Esophagus muscularis mucosa (tissue), 4 donors: ENCODE measurements around the gene RNF133. TPM values are rescaled to one million over a fixed set of nuclear protein-coding genes. Genes with fewer than 3 reads are reported as not detected.

Source experiments
- DNase-seq: peaks from one replicate; pipeline ENCODE4 v3.0.0-alpha.2; 2017; ENCODE audit errors: extremely low spot score
- H3K27ac ChIP-seq, 4 donors: fragments of 200-600 bp; sonication (generic); replicated peaks in 1 of 4; 1 replicate in 3 of 4; 2 replicates in 1 of 4; pipeline ENCODE4 v1.5.1; 2016 to 2019; ENCODE audit warnings: mild to moderate bottlenecking in 1 of 4
- H3K27me3 ChIP-seq, 4 donors: fragments of 200-600 bp; sonication (generic); one replicate each; pipeline versions ENCODE4 v1.5.1 to v1.6.0; 2016 to 2019
- H3K36me3 ChIP-seq, 4 donors: fragments of 200-600 bp; sonication (generic); one replicate each; pipeline ENCODE4 v1.5.1; 2016 to 2019
- H3K4me1 ChIP-seq, 4 donors: fragments of 200-600 bp; sonication (generic); one replicate each; pipeline ENCODE4 v1.5.1; 2016 to 2019
- H3K4me3 ChIP-seq, 4 donors: fragments of 200-600 bp; sonication (generic); 1 replicate in 2 of 4; 2 replicates in 2 of 4; pipeline ENCODE4 v1.5.1; 2016 to 2019; ENCODE audit warnings: mild to moderate bottlenecking in 4 of 4, moderate library complexity in 1 of 4
- H3K9me3 ChIP-seq, 4 donors: fragments of 200-600 bp; sonication (generic); 1 replicate in 3 of 4; 2 replicates in 1 of 4; pipeline ENCODE4 v1.5.1; 2016 to 2019
- CTCF ChIP-seq, 3 experiments: fragments of 200-600 bp in 2 of 3; fragments of 450-650 bp in 1 of 3; sonication (generic) in 2 of 3; IDR thresholded peaks; one replicate each; pipeline ENCODE4 v1.5.1; 2017 to 2019; ENCODE audit warnings: antibody characterized with exemption in 3 of 3, mild to moderate bottlenecking in 2 of 3, moderate library complexity in 1 of 3
- EP300 ChIP-seq: sonication (generic); formaldehyde crosslinking; IDR thresholded peaks from one replicate; pipeline ENCODE4 v1.6.1; 2017; ENCODE audit warnings: antibody characterized with exemption
- POLR2A ChIP-seq: fragments of 450-650 bp; IDR thresholded peaks from one replicate; pipeline ENCODE4 v1.6.1; 2017; ENCODE audit warnings: antibody characterized with exemption, moderate library complexity, mild to moderate bottlenecking, low read depth
- POLR2AphosphoS5 ChIP-seq, 2 donors: sonication (generic); formaldehyde crosslinking; IDR thresholded peaks; one replicate each; pipeline ENCODE4 v1.6.1; 2017; ENCODE audit warnings: antibody characterized with exemption in 2 of 2
- WGBS: methylation state at CpG from one replicate; pipeline ENCODE4 v1.1.5; 2018; 5-methylcytosine and 5-hydroxymethylcytosine counted together
- intact Hi-C: fragments of 100-400 bp; cut with DNase I; formaldehyde crosslinking; loops from one replicate; pipeline ENCODE4 v1.15.1; 2023
- total RNA-seq, 4 donors: library from RNA; depleted of rRNA; stranded (reverse); fragments of >200 nt; gene quantifications; one replicate each; pipeline versions ENCODE4 v1.1.0 to v1.2.1, GENCODE V29; 2016

Gene RNF133
- total RNA-seq, 4 donors from 2014 or later: 0.50 to 4.6 (median 1.7) TPM

- DNase-seq: no peak
- H3K36me3 ChIP-seq: no peaks in the 10 kb centered on the region
- WGBS: 46% methylated on average over 7 of the region's 7 CpGs
- no peaks in the 10 kb centered on the region for H3K27me3 ChIP-seq
- no peaks in the 10 kb centered on the region for H3K9me3 ChIP-seq
- intact Hi-C loops: no loop called here
- TF ChIP-seq CTCF (IDR thresholded peaks at IDR 0.05): no peak
- TF ChIP-seq POLR2AphosphoS5 (IDR thresholded peaks at IDR 0.05): no peak
- TF ChIP-seq POLR2A: no peak
- no peak for TF ChIP-seq EP300
- H3K4me3 ChIP-seq: no peak overlapping the region
- peaks cover 0 to 49% (median 22%) of the 10 kb centered on the region in 4 donors for H3K4me1 ChIP-seq
- H3K27ac ChIP-seq: peak overlapping the region in 1 of 4 donors; percentile 20
These were observed 23.9 kb downstream of the RNF133 start for GRCh38 chr7:122675011-122675410.

- H3K36me3 ChIP-seq: no peaks in the 10 kb centered on the region
- no peaks in the 10 kb centered on the region for H3K9me3 ChIP-seq
- DNase-seq: no peak
- no peaks in the 10 kb centered on the region for H3K27me3 ChIP-seq
- H3K27ac ChIP-seq: peak overlapping the region in 1 of 4 donors; percentile 20
- intact Hi-C loops: no loop called here
- H3K4me3 ChIP-seq: no peak overlapping the region
- TF ChIP-seq CTCF (IDR thresholded peaks at IDR 0.05): no peak
- TF ChIP-seq EP300: no peak
- TF ChIP-seq POLR2AphosphoS5 (IDR thresholded peaks at IDR 0.05): no peak
- no peak for TF ChIP-seq POLR2A
- 14% methylated on average over 4 of the region's 4 CpGs for WGBS
- peaks cover 0 to 49% (median 22%) of the 10 kb centered on the region in 4 donors for H3K4me1 ChIP-seq
These were observed 24.4 kb downstream of the RNF133 start for GRCh38 chr7:122674502-122674901.

DNA sequence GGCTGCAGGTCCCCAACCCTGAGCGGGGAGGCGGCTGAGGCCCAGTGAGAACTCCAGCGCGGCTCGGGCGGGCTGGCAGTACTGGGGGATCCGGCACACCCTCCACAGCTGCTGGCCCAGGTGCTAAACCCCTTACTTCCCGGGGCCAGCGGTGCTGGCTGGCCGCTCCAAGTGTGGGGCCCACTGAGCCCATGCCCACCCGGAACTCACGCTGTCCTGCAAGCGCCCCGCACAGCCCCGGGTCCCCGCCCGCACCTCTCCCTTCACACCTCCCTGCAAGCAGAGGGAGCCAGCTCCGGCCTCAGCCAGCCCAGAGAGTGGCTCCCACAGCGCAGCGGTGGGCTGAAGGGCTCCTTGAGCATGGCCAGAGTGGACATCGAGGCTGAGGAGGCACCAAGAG is 25.0 kb downstream of the RNF133 start:
- 96% methylated on average over 12 of the region's 21 CpGs for WGBS
- Histone ChIP-seq H3K27ac (no peak overlapping the region), H3K27me3 (no peaks in the 10 kb centered on the region)

GRCh38 chr7:122672536-122672935 is 26.4 kb downstream of the RNF133 start:
- intact Hi-C loops: no loop called here
- no peak for DNase-seq
- Histone ChIP-seq H3K27ac (no peak overlapping the region), H3K27me3 (no peaks in the 10 kb centered on the region), H3K9me3 (no peaks in the 10 kb centered on the region), H3K4me3 (no peak overlapping the region), H3K4me1 (peaks cover 0 to 46% (median 22%) of the 10 kb centered on the region in 4 donors), H3K36me3 (no peaks in the 10 kb centered on the region)
- WGBS: over 99% methylated on average over 8 of the region's 8 CpGs
- TF ChIP-seq POLR2AphosphoS5 (IDR thresholded peaks at IDR 0.05) (no peak), POLR2A (no peak), EP300 (no peak), CTCF (IDR thresholded peaks at IDR 0.05) (no peak)

More for the DNA sequence above, 25.0 kb downstream of the RNF133 start:
- no peaks in the 10 kb centered on the region for H3K36me3 ChIP-seq
- H3K9me3 ChIP-seq: no peaks in the 10 kb centered on the region
- H3K4me1 ChIP-seq: peaks cover 0 to 49% (median 22%) of the 10 kb centered on the region in 4 donors
- TF ChIP-seq POLR2A (no peak), CTCF (IDR thresholded peaks at IDR 0.05) (no peak), POLR2AphosphoS5 (IDR thresholded peaks at IDR 0.05) (no peak), EP300 (no peak)
- no peak for DNase-seq
- no peak overlapping the region for H3K4me3 ChIP-seq
- intact Hi-C loops: no loop called here

DNA sequence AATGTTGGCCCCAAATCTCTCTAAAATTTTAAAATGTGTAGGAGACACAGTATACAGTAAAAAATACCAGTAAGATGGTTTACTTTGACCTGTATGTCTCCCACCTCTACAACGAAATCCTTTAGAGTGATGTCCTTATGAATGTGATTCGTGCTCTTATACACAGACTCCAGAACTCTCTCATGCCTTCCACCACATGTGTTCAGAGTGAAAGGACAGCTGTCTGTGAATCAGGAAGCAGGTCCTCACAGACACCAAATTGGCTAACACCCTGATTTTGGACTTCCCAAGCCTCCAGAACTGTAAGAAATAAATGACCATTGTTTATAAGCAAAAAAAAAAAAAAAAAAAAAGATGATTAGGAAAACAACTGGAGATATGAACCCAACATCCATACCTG is 35.2 kb downstream of the RNF133 start:
- TF ChIP-seq EP300: no peak
- TF ChIP-seq POLR2AphosphoS5 (IDR thresholded peaks at IDR 0.05): no peak
- no peak for TF ChIP-seq POLR2A
- TF ChIP-seq CTCF (IDR thresholded peaks at IDR 0.05): no peak
- Histone ChIP-seq H3K27ac (no peak overlapping the region), H3K36me3 (no peaks in the 10 kb centered on the region), H3K27me3 (no peaks in the 10 kb centered on the region), H3K4me3 (no peak overlapping the region), H3K9me3 (no peaks in the 10 kb centered on the region), H3K4me1 (peaks cover 0 to 10% (median 0%) of the 10 kb centered on the region in 4 donors)
- DNase-seq: no peak
- WGBS: 76% methylated on average over 2 of the region's 2 CpGs
- intact Hi-C loops: no loop called here
